GF-D8 (cell line): ENCODE measurements around the gene PTGFR.

Experiments
- DNase-seq: peaks from one replicate; lab custom pipeline; 2025; lab: John Stamatoyannopoulos, UW

The PTGFR gene

DNA sequence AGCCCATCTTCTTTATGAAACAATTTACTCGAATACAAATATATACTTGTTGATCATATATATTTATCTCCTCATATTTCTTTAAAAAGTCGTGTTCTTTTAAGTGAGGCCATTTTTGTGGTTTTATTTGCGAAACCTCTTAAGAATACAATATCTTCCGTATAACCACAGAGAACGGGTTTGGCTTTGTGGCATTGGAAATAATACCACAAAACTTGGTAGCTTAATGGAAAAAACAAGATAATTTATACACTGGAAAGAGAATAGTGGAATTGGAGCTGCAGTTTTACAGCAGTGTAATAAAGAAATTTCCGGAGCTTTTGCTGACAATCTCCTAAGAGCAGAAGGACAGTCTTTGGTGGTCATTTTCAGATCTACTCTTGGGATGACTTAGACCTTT, 29.4 kb downstream of the PTGFR start:
- no peak for DNase-seq

DNA sequence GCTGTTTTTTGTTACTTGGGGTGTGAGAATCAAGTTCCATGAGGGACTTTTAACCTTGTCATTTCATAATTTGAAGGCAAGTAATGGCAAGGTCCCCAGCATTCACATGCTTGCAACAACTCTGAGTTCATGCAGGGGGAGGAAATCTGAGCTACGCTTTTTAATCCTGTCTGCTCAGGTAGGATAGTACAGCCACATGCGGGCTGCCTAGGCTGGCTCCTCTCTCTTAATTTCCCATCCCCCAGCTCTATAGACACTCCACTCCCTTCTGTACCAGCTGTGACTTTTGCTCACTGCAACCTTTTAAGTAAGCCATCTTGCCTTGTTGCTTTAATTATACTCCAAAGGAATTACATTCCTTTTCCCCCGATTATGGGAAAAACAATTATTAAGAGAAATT, 30.1 kb downstream of the PTGFR start:
- no peak for DNase-seq

DNA sequence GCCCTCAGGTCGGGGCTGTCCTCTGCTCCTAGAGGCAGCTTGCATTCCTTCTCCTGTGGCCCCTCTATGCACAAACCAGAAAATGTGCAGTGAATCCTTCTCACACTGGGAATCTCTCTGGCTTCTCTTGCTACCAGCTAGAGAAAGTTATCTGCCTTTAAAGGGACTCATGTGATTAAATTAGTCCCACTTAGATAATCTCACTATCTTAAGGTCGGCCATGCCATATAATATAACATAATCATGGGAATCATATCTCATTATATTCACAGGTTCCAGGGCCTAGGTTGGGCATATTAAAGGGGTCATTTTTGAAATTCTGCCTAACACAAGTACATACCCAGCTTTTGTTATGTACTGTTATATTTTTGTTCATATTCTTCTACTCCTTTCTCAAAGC, 31.4 kb downstream of the PTGFR start:
- DNase-seq = no peak

DNA sequence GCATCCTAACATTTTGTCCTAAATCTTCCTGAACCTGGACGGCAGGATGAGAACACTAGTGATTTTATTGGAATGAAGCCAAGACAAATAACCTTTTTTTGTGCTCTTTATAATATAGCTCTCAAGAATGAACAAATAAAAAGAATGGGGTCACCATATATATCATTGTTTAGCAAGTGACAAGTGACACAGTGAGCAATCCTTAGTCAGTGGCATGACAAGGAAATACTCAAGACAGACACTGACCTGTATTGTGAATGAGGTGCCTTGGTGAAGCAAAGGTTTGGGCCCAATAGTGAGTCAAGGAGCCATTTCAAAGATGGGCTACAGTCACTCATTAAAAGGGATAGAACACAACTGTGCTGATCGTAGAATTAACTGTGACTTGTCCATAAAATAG, 35.7 kb downstream of the PTGFR start:
- no peak for DNase-seq

DNA sequence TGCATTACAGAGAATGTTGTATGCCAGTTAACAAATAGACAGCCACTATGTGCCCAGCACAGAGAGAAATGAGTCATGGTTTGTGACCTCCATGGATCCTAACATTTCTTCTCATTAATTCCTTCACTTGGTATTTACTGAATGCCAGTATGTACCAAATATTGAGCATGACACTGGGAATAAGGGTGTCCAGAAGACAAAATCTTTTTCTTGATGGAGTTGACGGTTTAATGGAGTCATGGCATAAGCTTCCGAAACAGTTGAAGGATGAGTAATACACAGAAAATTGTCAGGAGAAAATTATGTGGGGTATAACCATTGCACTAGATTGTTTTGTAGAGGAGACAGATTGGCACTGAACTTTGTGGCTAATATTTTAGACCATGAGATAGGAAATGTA, 36.9 kb downstream of the PTGFR start:
- DNase-seq = no peak

DNA sequence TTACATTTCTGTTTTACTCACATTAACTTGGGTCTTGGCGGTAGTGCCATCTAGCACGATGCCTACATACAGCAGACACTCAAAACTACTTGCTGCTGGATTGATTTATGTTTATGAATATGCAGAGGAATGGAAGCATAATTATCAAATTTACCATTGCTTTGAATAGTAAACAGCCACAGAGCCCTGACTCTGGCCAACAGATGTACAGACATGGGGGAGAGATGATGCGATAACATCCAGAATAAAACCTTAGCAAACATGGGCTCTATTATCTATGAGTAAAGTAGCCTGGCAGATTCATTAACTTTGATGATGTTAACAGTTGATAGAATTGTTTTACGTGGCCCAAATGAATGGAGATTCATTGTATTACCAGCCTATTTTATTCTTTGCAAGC, 42.8 kb downstream of the PTGFR start:
- DNase-seq = no peak

DNA sequence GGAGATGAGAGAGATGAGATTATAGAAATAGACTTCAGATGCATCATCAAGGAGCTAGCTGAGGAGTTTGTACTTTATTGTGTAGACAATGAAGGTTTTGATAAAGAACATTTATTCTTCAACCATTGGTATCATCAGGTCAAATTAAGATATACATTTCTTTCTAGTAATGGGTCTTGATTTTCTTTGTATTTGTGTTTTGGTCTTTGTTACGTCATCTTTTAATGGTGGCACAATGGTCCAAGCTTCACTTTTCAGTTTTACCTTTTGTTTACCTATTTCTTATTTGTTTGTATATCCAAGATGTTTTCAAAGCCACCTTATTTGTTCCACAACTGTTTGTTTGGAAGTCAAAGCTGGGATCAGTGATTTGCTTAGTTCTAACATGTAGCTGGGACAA, 44.5 kb downstream of the PTGFR start:
- DNase-seq = no peak

DNA sequence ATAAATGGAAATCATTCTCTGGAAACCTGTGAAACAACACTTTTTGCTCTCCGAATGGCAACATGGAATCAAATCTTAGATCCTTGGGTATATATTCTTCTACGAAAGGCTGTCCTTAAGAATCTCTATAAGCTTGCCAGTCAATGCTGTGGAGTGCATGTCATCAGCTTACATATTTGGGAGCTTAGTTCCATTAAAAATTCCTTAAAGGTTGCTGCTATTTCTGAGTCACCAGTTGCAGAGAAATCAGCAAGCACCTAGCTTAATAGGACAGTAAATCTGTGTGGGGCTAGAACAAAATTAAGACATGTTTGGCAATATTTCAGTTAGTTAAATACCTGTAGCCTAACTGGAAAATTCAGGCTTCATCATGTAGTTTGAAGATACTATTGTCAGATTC, 45.7 kb downstream of the PTGFR start:
- no peak for DNase-seq

DNA sequence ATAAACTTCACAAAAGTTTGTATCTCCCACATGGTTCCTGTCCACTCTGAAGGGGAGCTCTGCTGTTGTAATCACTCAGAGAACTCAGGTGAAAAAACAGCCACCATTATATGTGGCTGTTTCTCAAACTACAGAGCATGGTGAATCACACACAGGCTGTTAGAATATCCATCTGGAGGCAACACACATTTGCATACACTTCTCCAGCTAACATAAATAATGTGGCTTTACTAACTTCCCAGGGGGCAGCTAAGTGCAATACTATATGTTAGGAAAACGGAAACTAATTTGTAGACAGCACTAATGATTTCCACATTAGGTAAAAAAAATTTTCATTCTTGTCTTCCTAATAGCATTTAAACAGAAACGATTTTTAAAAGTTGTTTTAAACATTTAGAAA, 49.3 kb downstream of the PTGFR start:
- DNase-seq = no peak

DNA sequence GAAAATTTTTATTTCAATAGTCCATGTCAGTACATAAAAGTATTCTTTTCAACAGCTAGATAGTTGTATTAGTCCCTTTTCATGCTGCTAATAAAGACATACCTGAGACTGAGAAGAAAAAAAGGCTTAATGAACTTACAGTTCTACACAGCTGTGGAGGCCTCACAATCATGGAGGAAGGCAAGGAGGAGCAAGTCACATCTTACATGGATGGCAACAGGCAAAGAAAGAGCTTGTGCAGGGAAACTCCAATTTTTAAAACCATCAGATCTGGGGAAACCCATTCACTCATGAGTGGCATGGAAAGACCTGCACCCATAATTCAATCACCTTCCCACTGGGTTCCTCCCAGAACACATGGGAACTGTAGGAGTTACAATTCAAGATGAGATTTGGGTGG, 50.7 kb downstream of the PTGFR start:
- DNase-seq = no peak

DNA sequence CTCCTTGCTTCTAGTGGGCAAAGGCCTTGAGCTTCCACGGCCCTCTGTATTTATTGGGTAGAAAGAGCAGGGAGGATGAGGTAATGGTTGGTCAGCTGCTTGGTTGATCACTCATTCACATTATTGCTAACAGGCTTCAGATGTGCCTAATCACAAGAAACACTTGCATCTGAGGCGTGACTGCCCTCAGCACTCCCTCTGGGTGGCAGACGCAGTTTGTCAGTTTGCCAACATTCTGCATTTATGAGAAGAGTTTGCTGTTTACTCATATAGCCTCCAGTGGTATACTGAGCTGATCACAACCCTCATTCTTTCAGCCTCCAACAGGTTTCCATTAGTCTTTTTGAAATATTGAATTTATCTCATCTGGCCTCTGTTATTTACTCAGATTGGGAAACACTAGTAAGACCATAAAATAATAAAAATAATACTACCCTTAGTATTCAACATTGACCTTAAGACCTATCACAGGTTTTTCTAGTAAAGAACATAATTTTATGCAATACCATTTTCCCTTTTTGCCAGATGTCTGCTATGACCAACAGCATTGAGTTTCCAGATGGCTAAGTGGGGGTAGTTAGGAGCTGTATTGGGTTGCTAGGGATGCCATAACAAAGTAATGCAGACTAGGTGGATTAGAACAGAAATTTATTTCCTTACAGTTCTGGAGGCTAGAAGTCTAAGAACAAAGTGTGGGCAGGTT, 53.3 kb downstream of the PTGFR start:
- DNase-seq = no peak

DNA sequence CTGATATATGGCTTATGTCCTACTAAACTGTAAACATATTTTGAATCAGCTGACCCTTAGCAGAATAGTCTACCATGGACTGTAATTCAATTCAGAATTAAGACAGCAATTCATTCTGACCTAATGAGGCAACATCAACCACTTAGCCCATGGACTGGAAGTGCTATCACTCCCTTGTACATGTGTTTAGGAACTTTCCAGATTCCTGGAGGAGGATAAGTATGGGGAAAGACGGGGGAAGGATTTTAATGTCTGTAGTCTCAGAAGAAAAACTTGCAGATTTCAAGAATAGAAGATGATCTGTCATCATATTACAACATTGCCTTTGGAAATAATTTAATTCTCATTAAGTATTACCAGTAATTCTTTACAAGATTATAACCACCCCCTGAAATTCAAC, 56.3 kb downstream of the PTGFR start:
- no peak for DNase-seq

DNA sequence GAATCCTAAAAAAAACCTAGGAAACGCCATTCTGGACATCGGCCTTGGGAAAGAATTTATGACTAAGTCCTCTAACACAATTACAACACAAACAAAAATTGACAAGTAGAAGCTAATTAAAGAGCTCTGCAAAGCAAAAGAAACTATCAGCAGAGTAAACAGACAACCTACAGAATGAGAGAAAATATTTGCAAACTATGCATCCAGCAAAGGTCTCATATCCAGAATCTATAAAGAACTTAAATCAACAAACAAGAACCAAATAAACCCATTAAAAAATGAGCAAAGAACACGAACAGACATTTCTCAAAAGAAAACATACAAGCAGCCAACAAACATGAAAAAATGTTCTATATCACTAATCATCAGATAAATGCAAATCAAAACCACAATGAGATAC, 58.6 kb downstream of the PTGFR start:
- no peak for DNase-seq

DNA sequence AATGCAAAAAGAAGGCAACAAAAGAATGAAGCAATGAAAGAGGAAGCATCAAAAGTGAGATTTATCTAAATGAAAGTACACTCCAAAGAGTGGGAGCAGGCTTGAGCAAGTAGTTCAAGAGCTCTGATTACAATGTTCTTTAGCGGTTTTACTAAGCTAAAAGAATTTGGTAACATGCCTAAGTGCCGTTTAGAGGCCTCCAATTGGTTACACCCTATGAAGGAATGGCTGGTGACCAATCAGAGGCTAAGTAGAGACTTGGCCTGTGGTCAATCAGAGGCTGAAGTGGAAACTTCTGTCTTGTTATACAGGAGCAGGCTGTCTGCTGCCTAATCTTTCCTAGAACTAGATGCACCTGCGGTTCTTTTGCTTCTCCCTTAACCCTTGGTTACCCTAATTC, 59.1 kb downstream of the PTGFR start:
- no peak for DNase-seq

DNA sequence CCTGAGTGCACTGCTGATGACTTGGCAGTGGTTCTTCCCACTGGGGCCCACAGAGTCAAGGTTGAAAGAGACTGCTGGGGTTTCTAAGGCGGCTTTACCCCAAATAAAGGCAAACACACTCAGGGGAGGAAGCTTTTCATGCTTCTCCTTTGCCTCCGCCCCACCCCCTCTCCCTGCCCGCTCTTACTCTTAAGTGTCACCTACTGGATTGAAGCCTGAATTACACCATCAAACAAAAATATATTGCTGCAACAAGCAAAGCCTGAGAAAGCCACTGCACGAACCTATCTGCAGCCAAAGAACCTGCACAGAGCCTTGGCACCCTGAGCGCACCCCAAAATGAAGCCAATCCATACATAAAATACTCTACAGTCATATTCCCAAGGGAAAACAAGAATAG, 63.1 kb downstream of the PTGFR start:
- DNase-seq = no peak

DNA sequence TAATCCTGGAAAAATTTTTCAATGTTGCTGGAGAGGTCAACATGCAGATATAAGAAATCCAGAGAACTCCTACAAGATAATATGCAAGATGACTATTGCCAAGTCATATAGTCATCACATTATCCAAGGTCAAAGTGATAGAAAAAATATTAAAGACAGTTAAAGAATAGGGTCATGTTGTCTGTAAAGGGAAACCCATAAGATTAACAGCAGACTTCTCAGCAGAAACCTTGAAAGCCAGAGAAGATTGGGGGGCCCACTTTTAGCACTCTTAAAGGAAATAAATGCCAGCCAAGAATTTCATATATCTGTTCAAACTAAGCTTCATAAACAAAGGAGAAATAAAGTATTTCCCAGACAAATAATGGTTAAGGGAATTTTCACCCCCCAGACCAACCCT, 64.1 kb downstream of the PTGFR start:
- DNase-seq = no peak

DNA sequence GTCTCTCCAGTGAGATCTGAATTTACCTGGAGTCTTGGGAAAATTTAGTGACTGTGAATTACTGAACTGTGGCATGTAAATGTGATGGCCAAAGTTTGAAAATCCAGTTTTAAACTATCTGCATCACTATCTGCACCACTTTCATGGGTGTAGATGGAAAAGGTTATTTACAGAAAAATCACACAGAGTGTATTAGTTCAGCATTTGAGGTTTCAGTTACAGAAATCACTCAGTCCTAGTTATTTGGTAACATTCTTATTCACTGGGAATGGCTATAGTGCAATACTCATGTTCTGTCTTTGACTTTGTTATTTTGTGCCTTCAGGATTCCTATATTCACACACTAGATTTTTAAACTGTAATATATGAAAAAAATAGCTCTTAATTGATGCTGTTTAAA, 68.9 kb downstream of the PTGFR start:
- no peak for DNase-seq

DNA sequence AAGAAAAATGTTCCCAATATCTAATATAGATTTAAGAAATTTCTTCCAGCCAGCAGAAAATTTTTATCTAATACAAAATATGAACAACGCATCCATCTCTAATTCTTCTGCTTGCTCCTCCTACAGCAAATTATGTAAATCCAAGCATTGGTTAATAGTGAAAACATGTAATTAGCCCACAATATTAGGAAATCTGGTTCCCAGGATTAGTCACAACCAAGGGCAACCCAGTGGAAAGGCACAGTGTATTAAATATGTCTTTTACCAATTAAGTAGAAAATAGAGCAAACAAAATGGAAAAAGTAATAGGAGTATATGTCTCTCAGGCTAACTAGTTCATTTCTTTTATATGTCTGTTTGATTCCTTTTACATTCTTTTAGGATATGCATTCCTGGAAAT, 70.0 kb downstream of the PTGFR start:
- DNase-seq = no peak

DNA sequence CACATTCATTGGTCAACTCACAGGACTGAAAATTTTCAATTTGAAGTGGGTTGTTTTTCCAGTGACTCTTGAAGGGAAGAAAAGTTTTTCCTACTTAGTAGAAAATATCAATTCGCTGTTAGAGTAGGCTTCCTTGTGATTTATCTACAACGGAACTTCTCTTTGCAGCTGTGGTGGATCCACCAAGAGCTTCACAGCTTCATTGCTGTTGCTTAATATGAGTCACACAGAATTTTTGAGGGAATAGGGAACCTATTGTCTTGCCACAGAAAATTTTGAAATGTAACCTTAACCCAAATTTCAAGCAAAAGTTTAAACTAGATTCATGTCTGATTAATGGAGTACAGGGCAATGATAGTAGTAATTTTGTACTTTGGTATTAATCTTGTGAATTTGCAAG, 71.1 kb downstream of the PTGFR start:
- DNase-seq = no peak

DNA sequence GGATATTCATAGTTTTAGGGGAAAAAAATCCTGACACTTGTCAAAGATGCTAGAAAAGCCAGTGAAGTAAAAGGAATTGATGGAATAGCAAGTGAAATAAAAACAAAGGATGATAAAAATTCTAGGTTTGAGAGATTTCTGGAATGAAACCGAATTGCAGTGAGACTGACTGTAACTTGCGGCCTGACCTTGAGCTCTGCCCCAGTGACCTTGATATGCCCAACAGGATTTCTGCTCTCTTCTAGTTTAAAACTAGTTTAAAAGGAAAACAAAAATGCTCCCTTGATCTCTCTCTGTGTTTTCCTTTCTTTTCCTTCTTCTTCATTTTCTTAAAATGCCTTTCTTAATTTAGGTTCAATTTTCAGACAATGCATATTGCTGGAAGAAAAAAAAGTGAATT, 74.6 kb downstream of the PTGFR start:
- no peak for DNase-seq

DNA sequence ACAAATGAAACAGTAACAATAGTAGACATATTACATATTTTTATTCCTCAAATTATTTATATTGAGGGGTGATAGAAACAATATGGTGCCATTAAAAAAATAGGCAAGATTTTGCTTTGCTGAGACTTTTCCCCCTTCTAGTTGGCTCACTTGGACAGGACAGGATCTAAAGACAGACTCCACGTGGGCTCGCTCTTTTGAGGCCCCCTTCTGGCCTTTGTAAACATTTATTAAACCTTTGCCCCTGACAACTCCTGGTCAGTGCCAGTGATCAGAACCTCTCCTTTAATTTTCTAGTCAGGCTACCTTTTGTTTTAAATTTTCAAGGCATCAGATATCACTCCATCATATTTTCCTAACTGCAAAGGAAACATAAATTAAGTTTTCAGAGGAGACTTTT, 79.8 kb downstream of the PTGFR start:
- DNase-seq = no peak

DNA sequence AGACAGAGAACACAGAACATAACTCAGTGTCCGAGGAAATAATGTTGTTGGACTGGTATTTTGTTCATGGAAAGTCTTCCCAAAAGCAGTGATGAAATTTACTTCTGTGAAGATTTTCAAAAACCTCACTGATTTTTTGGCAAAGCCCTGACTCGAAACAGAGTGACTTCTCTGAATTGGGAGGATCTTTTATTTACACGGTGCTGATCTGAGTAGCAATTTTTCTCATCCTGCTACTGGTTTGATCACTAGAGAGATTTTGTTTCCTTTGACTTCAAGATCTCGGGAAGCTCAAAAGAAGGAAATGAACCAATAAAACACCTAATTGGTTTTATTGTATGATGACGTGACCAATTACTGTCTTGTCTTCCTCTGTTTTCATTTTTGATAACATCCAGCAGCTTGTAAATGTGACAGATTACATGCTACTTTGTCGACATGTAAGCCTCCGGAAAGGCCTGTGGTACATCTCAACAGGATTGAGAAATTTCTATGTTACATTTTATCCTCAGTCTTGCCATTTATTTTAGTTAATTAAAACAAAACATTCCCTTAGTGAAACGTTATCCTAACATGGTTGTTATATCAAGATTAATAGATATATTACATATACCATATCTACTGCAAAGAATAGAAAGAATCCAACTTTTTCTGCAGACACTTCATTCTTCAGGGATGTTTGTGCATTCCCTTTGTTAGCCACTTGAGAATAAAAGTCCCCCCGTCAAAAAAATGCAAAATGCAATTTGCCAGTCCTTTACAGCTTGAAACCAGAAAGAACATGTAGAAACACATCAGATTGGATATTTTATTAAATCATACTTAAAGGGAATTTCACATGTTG, 86.7 kb downstream of the PTGFR start:
- DNase-seq = no peak

DNA sequence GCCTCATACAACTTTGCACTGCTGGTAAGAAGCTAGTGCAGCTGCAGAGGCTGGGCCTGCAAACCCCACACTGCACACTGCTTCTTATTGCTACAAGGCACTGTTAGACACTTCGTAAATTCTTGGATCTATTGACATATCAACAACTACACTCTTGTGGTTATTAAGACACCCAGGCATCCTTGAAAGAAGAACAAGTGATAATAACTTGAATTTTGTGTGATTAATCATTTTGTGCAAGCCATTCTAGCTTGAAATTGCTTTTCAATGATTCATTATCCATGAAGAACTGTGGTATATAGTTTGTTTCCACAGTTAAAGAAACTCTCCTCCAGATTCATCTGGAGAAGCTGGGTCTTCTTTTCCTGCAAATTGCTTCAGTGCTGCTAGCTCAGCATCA, 95.8 kb downstream of the PTGFR start:
- DNase-seq = no peak

DNA sequence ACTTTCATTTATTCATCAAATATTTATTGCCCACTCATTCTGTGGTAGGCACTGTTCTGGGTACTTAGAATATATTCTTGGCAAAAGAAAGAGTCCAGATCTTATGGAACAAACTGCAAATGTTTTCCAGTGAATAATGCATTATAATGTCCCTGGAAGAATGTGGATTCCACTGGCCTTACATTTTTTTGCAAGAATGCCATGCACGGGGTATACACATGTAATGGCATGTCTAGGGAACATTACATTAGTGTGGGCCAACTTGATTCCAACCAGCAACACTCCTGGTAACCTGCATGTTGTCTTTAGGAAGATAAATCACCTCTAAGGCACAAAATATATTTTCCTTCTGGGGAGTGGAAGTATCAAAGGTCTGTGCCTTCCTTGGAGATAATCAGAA, 96.4 kb downstream of the PTGFR start:
- DNase-seq = no peak
